Ascending aorta (tissue), 2 donors: ENCODE results near the gene FCHO2. TPM values are rescaled to one million over a fixed set of nuclear protein-coding genes. Genes with fewer than 3 reads are reported as not detected.

Source experiments
- DNase-seq, 2 donors: peaks; one replicate each; pipeline ENCODE4 v3.0.0-alpha.2; 2019; ENCODE audit warnings: low spot score in 2 of 2
- H3K27ac ChIP-seq, 2 donors: fragments of 200-600 bp; sonication (generic); one replicate each; pipeline ENCODE4 v1.5.1; 2016 to 2017; ENCODE audit warnings: mild to moderate bottlenecking in 1 of 2
- H3K27me3 ChIP-seq: fragments of 200-600 bp; sonication (generic); one replicate; pipeline ENCODE4 v1.5.1; 2017
- H3K36me3 ChIP-seq, 2 donors: fragments of 200-600 bp; sonication (generic); one replicate each; pipeline ENCODE4 v1.5.1; 2016
- H3K4me1 ChIP-seq, 2 donors: fragments of 200-600 bp; sonication (generic); one replicate each; pipeline ENCODE4 v1.5.1; 2016 to 2017; ENCODE audit warnings: mild to moderate bottlenecking in 1 of 2
- H3K4me3 ChIP-seq, 2 donors: fragments of 200-600 bp; sonication (generic); one replicate each; pipeline ENCODE4 v1.5.1; 2016 to 2017; ENCODE audit warnings: mild to moderate bottlenecking in 1 of 2
- H3K9me3 ChIP-seq, 2 donors: fragments of 200-600 bp; sonication (generic); one replicate each; pipeline ENCODE4 v1.5.1; 2016
- intact Hi-C: fragments of 100-400 bp; cut with DNase I; formaldehyde crosslinking; loops from one replicate; pipeline ENCODE4 v1.15.1; 2023
- total RNA-seq: library from RNA; depleted of rRNA; stranded (reverse); fragments of >200 nt; gene quantifications from one replicate; pipeline ENCODE4 v1.1.0, GENCODE V29; 2016
- TF ChIP-seq, protein P1 (sequence below), 3 experiments: fragments of 200-600 bp in 2 of 3; fragments of 450-650 bp in 1 of 3; sonication (generic) in 2 of 3; IDR thresholded peaks; one replicate each; pipeline ENCODE4 v1.5.1; 2016 to 2019; ENCODE audit warnings: antibody characterized with exemption in 3 of 3, mild to moderate bottlenecking in 1 of 3, moderate library complexity in 1 of 3

Gene FCHO2
- total RNA-seq, 1 donor from 2014 or later = 10.7 TPM

DNA sequence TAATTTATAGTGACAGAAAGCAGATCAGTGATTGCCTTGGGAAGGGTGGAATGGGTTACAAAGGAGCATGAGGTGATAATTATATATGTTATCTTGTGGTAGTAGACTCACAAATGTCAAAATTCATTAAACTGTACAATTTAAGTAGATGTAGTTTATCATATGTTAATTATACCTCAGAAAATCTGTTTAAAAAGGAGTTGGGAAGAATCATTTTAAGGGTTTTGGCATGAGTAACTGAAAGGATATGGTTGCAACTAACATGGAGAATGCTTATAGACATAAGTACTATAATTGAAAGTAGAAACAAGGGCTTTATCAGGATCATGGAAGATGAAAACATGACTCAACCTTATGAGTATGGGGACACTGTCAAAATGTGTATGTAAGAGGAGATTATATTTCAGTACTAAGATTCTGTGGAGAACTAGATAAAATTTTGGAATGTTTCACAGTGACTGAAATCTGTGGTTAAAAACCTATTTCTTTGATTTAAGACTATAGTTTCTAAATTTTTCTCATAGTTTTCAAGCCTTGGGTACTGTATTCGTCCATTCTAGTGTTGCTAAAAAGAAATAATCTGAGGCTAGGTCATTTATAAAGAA, 73.3 kb downstream of the FCHO2 start:
- H3K4me3 ChIP-seq = no peak overlapping the region
- H3K9me3 ChIP-seq = no peaks in the 10 kb centered on the region
- no peak overlapping the region for H3K27ac ChIP-seq
- no peaks in the 10 kb centered on the region for H3K27me3 ChIP-seq
- no peak for DNase-seq
- H3K36me3 ChIP-seq = peaks cover 3 to 16% of the 10 kb centered on the region in 2 donors
- TF ChIP-seq, protein P1, sequence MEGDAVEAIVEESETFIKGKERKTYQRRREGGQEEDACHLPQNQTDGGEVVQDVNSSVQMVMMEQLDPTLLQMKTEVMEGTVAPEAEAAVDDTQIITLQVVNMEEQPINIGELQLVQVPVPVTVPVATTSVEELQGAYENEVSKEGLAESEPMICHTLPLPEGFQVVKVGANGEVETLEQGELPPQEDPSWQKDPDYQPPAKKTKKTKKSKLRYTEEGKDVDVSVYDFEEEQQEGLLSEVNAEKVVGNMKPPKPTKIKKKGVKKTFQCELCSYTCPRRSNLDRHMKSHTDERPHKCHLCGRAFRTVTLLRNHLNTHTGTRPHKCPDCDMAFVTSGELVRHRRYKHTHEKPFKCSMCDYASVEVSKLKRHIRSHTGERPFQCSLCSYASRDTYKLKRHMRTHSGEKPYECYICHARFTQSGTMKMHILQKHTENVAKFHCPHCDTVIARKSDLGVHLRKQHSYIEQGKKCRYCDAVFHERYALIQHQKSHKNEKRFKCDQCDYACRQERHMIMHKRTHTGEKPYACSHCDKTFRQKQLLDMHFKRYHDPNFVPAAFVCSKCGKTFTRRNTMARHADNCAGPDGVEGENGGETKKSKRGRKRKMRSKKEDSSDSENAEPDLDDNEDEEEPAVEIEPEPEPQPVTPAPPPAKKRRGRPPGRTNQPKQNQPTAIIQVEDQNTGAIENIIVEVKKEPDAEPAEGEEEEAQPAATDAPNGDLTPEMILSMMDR (IDR thresholded peaks at IDR 0.05) = no peak
- intact Hi-C loops = no loop called here
- no peaks in the 10 kb centered on the region for H3K4me1 ChIP-seq

DNA sequence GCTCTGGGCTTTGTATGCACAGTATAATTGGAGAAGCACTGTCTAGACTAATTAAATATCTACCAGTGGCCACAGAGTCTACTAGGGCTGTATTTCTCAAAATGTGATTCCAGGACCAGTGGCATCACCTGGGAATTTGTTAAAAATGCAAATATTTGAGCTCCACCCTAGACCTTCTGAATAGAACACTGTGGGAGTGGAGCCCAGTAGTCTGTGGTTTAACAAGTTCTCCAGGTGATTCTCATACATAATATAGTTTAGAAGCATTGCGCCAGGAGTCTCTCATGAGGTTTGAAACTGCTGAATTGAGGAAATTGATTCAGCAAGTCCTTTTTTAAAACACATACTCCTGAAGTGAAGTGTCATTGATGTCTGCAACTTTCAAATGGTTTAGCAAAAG, 74.7 kb downstream of the FCHO2 start:
- Histone ChIP-seq H3K27me3 (no peaks in the 10 kb centered on the region), H3K36me3 (peaks cover 3 to 18% of the 10 kb centered on the region in 2 donors), H3K4me3 (no peak overlapping the region), H3K9me3 (no peaks in the 10 kb centered on the region), H3K27ac (no peak overlapping the region), H3K4me1 (no peaks in the 10 kb centered on the region)
- TF ChIP-seq, protein P1 (IDR thresholded peaks at IDR 0.05) = no peak
- no peak for DNase-seq
- intact Hi-C loops = no loop called here

DNA sequence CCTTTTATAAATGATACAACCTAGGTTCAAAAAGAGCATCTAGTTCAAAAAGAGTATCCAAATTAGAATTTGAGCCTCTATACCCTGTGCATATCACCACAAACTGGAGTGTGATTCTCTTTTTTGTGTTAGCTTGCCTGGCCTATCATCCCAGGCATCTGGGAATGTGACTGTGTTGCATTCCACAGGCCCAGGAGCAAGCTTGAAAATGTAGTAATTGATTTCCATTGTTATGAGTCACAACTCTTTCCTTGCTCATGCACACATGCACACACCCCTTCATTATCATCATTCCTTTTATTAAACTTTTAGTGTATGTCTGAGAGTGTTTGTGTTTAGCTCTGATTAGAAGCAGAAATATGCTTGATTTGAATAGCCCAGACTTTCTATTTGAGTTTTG, 75.2 kb downstream of the FCHO2 start:
- no peak overlapping the region for H3K27ac ChIP-seq
- H3K4me3 ChIP-seq = no peak overlapping the region
- no peaks in the 10 kb centered on the region for H3K27me3 ChIP-seq
- TF ChIP-seq, protein P1 (IDR thresholded peaks at IDR 0.05) = no peak
- H3K36me3 ChIP-seq = peaks cover 6 to 17% of the 10 kb centered on the region in 2 donors
- no peak for DNase-seq
- intact Hi-C loops = no loop called here
- no peaks in the 10 kb centered on the region for H3K9me3 ChIP-seq
- no peaks in the 10 kb centered on the region for H3K4me1 ChIP-seq

DNA sequence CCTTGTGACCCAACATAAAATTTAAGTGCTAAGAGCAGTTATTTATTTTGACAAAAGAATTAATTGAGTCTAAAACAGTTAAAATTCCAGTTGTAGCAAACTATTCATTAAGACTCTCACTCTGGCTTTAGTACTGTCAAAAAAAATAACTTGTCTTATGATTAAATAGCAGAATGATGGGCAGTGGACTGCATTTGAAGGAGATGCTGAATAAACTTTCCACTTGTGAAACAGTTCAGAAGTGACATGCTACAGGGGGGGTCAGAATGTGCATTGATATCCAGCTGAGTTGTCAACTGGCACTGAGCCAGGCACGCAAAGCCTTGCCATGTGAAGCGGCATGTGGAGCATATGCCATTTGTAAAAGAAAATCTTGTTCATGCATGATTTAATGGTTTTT, 76.0 kb downstream of the FCHO2 start:
- no peak for DNase-seq
- Histone ChIP-seq H3K4me3 (no peak overlapping the region), H3K27me3 (no peaks in the 10 kb centered on the region), H3K9me3 (no peaks in the 10 kb centered on the region), H3K36me3 (peaks cover 11 to 18% of the 10 kb centered on the region in 2 donors), H3K4me1 (no peaks in the 10 kb centered on the region), H3K27ac (no peak overlapping the region)
- TF ChIP-seq, protein P1 (IDR thresholded peaks at IDR 0.05) = no peak
- intact Hi-C loops = no loop called here

DNA sequence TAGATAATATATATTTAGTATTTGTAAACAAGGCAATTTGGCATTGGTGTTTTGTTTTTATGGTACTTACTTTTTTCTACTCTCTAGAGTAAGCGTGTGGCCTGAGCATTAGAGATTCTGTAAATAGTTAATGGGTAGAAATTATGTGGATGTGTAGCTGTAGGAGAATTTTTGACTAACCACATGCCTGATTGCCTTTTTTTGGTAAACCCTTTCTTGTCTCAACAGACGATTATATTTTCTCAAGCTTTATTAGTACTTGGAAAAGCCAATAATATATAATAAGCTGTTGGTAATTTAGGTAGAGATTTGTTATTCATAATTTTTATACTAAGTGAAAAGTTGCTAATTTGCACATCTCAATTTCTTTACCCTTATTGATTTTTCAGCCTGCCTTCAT, 76.8 kb downstream of the FCHO2 start:
- Histone ChIP-seq H3K9me3 (no peaks in the 10 kb centered on the region), H3K4me3 (no peak overlapping the region), H3K27ac (no peak overlapping the region), H3K36me3 (peaks cover 11 to 25% of the 10 kb centered on the region in 2 donors), H3K27me3 (no peaks in the 10 kb centered on the region), H3K4me1 (no peaks in the 10 kb centered on the region)
- TF ChIP-seq, protein P1 (IDR thresholded peaks at IDR 0.05) = no peak
- DNase-seq = no peak
- intact Hi-C loops = no loop called here

DNA sequence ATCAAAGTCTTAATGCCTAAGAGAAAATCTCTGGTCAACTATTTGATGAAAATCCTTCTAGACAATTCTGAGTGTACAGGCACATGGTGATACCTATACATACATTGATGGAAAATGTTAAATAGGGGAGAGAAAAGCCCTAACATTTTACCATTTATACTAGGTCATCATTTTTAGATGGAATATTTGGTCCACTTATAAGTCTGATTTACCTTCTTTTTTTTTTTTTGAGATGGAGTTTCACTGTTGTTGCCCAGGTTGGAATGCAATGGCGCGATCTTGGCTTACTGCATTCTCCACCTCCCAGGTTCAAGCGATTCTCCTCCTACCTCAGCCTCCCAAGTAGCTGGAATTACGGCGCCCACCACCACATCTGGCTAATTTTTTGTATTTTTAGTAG, 81.7 kb downstream of the FCHO2 start:
- DNase-seq = no peak
- H3K36me3 ChIP-seq = peaks cover 11 to 35% of the 10 kb centered on the region in 2 donors

More for the DNA sequence above, 81.7 kb downstream of the FCHO2 start:
- H3K4me3 ChIP-seq = no peak overlapping the region
- H3K4me1 ChIP-seq = peaks cover 0 to 2% of the 10 kb centered on the region in 2 donors
- intact Hi-C loops = no loop called here
- H3K9me3 ChIP-seq = no peaks in the 10 kb centered on the region
- no peak overlapping the region for H3K27ac ChIP-seq
- H3K27me3 ChIP-seq = no peaks in the 10 kb centered on the region
- TF ChIP-seq, protein P1 (IDR thresholded peaks at IDR 0.05) = no peak
